DOHH2 (cell line): ENCODE results near the gene TBX6.
"Not testable (repeated sequence)": the region's sequence is repeated elsewhere in the genome, so short reads cannot be mapped to it uniquely, and the experiment has no call there.

Source experiments
- EZH2phosphoT487 ChIP-seq: fragments of 200-600 bp; sonication (generic); IDR thresholded peaks from 2 replicates; pipeline ENCODE4 v1.6.1; 2017; ENCODE audit warnings: borderline replicate concordance, mild to moderate bottlenecking, antibody characterized with exemption, low read length, moderate library complexity, mixed read lengths
- TF ChIP-seq, protein P1 (sequence below): fragments of 200-600 bp; sonication (generic); IDR thresholded peaks from one replicate; pipeline ENCODE4 v1.5.1; 2014; ENCODE audit warnings: antibody characterized with exemption, mild to moderate bottlenecking, low read depth, low read length; ENCODE audit not compliant: poor library complexity, severe bottlenecking

DNA sequence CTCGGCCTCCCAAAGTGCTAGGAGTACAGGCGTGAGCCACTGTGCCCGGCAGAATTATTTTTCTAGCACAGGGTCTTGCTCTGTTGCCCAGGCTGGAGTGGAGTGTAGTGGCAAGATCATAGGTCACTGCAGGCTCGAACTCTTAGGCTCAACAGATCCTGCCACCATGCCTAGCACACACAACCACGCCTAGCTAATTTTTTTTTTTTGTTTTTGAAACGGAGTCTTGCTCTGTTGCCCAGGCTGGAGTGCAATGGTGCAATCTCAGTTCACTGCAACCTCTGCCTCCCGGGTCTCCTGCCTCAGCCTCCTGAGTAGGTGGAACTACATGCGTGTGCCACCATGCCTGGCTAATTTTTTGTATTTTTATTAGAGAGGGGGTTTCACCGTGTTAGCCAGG is 34.0 kb upstream of the TBX6 start:
- TF ChIP-seq, protein P1, sequence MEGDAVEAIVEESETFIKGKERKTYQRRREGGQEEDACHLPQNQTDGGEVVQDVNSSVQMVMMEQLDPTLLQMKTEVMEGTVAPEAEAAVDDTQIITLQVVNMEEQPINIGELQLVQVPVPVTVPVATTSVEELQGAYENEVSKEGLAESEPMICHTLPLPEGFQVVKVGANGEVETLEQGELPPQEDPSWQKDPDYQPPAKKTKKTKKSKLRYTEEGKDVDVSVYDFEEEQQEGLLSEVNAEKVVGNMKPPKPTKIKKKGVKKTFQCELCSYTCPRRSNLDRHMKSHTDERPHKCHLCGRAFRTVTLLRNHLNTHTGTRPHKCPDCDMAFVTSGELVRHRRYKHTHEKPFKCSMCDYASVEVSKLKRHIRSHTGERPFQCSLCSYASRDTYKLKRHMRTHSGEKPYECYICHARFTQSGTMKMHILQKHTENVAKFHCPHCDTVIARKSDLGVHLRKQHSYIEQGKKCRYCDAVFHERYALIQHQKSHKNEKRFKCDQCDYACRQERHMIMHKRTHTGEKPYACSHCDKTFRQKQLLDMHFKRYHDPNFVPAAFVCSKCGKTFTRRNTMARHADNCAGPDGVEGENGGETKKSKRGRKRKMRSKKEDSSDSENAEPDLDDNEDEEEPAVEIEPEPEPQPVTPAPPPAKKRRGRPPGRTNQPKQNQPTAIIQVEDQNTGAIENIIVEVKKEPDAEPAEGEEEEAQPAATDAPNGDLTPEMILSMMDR = not testable (repeated sequence)
- TF ChIP-seq EZH2phosphoT487 = not testable (repeated sequence)
